GM12874 (cell line): ENCODE measurements around the gene NPTN.
A peak's percentile ranks its signal among the peaks of the same experiment; 100 is the strongest.

Experiments
- CTCF ChIP-seq: IDR thresholded peaks from 2 replicates; pipeline ENCODE4 v1.5.1; 2011; ENCODE audit warnings: low read depth, mild to moderate bottlenecking, control low read depth, low read length, moderate library complexity; ENCODE audit not compliant: insufficient read depth

The NPTN gene

GRCh38 chr15:73564255-73564654, 68.9 kb downstream of the NPTN start:
- no peak for TF ChIP-seq CTCF

- TF ChIP-seq CTCF = peak; percentile 25; the same call in 1 of the 2 replicates
Observed at GRCh38 chr15:73560501-73561117, 72.6 kb downstream of the NPTN start.

GRCh38 chr15:73558529-73558928, 74.7 kb downstream of the NPTN start:
- TF ChIP-seq CTCF = no peak

GRCh38 chr15:73555080-73555479, 78.1 kb downstream of the NPTN start:
- TF ChIP-seq CTCF = no peak

GRCh38 chr15:73550190-73550589, 83.0 kb downstream of the NPTN start:
- TF ChIP-seq CTCF = no peak

- TF ChIP-seq CTCF = no peak
Observed at GRCh38 chr15:73541479-73541878, 91.7 kb downstream of the NPTN start.

- no peak for TF ChIP-seq CTCF
Observed at GRCh38 chr15:73540161-73540560, 93.0 kb downstream of the NPTN start.
